ENCODE data around the gene TRPM3. TPM values are rescaled to one million over a fixed set of nuclear protein-coding genes. Genes with fewer than 3 reads are reported as not detected.

The TRPM3 gene
- total and polyA plus RNA-seq, 2 donors (not counting 1 experiment from before 2014, with no cell fraction given) = not detected

DNA sequence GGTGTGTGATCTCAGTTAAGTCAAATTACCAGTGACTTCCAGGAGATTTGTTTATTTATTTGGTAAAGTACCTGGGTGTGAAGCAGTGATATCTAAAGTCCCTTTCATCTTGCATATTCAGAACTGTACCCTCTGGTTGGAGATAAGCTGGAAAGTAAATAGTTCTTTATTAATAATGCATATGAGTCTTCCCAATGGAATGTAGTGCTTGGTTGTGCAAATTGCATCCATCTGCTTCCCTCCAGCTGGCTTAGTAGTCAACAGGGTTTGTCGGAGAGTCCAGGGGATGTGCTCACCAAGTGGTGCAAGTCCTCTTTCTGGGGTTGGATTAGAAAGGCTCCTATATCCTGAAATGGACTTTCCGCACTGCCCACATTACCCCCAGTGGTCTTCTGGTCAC lies 42.0 kb downstream of the TRPM3 start:
- no peak for DNase-seq
- no peaks in the 10 kb centered on the region for H3K36me3 ChIP-seq (replicated peaks in 1 of 2; ENCODE audit: control extremely low read depth in 1 of 2, control insufficient read depth in 1 of 2, extremely low read depth in 1 of 2, insufficient read depth in 2 of 2, low read length in 1 of 2)
- H2AFZ ChIP-seq (ENCODE audit: insufficient read depth, low read depth, low read length, poor library complexity, severe bottlenecking) = no peak overlapping the region
- no peaks in the 10 kb centered on the region for H3K4me1 ChIP-seq (ENCODE audit: control insufficient read depth in 2 of 2, insufficient read depth in 2 of 2, low read length in 2 of 2)
- ATAC-seq (ENCODE audit: low read depth) = no peak
- H4K20me1 ChIP-seq (ENCODE audit: control insufficient read depth, insufficient read depth, low read length, poor library complexity, severe bottlenecking) = no peaks in the 10 kb centered on the region
- no peaks in the 10 kb centered on the region for H3K27me3 ChIP-seq (replicated peaks in 1 of 4; ENCODE audit: control extremely low read depth in 1 of 4, control insufficient read depth in 3 of 4, insufficient read depth in 4 of 4, low read length in 3 of 4)
- Mint-ChIP-seq H3K4me3 (no peak overlapping the region), H3K4me1 (no peaks in the 10 kb centered on the region), H3K9me3 (ENCODE audit: insufficient read depth) (no peaks in the 10 kb centered on the region), H3K27ac (no peak overlapping the region), H3K27me3 (no peaks in the 10 kb centered on the region)
- no peak overlapping the region for H3K4me2 ChIP-seq (replicated peaks; ENCODE audit: low read depth, low read length, poor library complexity, severe bottlenecking)
- intact Hi-C loops (cut with micrococcal nuclease) = no loop called here
- POLR2A ChIA-PET = no interaction called here
- CTCF ChIA-PET = no interaction called here
- H3K9me3 ChIP-seq (ENCODE audit: control extremely low read depth in 1 of 3, control insufficient read depth in 2 of 3, insufficient read depth in 1 of 3, low read length in 2 of 3) = no peaks in the 10 kb centered on the region
- H3K27ac ChIP-seq (ENCODE audit: low read length in 2 of 2) = no peak overlapping the region
- H3K79me2 ChIP-seq (ENCODE audit: control insufficient read depth, insufficient read depth, low read length) = no peaks in the 10 kb centered on the region
- TF ChIP-seq, protein P1, sequence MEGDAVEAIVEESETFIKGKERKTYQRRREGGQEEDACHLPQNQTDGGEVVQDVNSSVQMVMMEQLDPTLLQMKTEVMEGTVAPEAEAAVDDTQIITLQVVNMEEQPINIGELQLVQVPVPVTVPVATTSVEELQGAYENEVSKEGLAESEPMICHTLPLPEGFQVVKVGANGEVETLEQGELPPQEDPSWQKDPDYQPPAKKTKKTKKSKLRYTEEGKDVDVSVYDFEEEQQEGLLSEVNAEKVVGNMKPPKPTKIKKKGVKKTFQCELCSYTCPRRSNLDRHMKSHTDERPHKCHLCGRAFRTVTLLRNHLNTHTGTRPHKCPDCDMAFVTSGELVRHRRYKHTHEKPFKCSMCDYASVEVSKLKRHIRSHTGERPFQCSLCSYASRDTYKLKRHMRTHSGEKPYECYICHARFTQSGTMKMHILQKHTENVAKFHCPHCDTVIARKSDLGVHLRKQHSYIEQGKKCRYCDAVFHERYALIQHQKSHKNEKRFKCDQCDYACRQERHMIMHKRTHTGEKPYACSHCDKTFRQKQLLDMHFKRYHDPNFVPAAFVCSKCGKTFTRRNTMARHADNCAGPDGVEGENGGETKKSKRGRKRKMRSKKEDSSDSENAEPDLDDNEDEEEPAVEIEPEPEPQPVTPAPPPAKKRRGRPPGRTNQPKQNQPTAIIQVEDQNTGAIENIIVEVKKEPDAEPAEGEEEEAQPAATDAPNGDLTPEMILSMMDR (IDR thresholded peaks at IDR 0.05) = no peak
- TF ChIP-seq EZH2 (IDR thresholded peaks at IDR 0.05; ENCODE audit: borderline replicate concordance, insufficient read depth, low read depth, low read length, poor library complexity, severe bottlenecking) = no peak
- H3K4me3 ChIP-seq (ENCODE audit: control extremely low read depth in 1 of 5, extremely low read depth in 1 of 5, insufficient read depth in 1 of 5, low read depth in 2 of 5, low read length in 4 of 5) = no peak overlapping the region
- no peak overlapping the region for H3K9ac ChIP-seq (ENCODE audit: low read length)
- 79% methylated on average over 2 of the region's 2 CpGs for WGBS (ENCODE audit: insufficient coverage)

GRCh38 chr9:71076096-71076495 lies 45.3 kb downstream of the TRPM3 start:
- no peak overlapping the region for H2AFZ ChIP-seq (ENCODE audit: insufficient read depth, low read depth, low read length, poor library complexity, severe bottlenecking)
- H3K4me1 ChIP-seq (ENCODE audit: control insufficient read depth in 2 of 2, insufficient read depth in 2 of 2, low read length in 2 of 2) = no peaks in the 10 kb centered on the region
- Mint-ChIP-seq H3K4me3 (no peak overlapping the region), H3K9me3 (ENCODE audit: insufficient read depth) (no peaks in the 10 kb centered on the region), H3K27me3 (no peaks in the 10 kb centered on the region), H3K4me1 (no peaks in the 10 kb centered on the region), H3K27ac (no peak overlapping the region)
- H3K9me3 ChIP-seq (ENCODE audit: control extremely low read depth in 1 of 3, control insufficient read depth in 2 of 3, insufficient read depth in 1 of 3, low read length in 2 of 3) = no peaks in the 10 kb centered on the region
- no peak overlapping the region for H3K27ac ChIP-seq (ENCODE audit: low read length in 2 of 2)
- 100% methylated on average over 1 of the region's 6 CpGs for WGBS (ENCODE audit: insufficient coverage)
- no peaks in the 10 kb centered on the region for H3K79me2 ChIP-seq (ENCODE audit: control insufficient read depth, insufficient read depth, low read length)
- ATAC-seq (ENCODE audit: low read depth) (no peak), DNase-seq (no peak)
- ChIA-PET POLR2A (no interaction called here), CTCF (no interaction called here)
- H4K20me1 ChIP-seq (ENCODE audit: control insufficient read depth, insufficient read depth, low read length, poor library complexity, severe bottlenecking) = no peaks in the 10 kb centered on the region
- intact Hi-C loops (cut with micrococcal nuclease) = no loop called here
- TF ChIP-seq EZH2 (IDR thresholded peaks at IDR 0.05; ENCODE audit: borderline replicate concordance, insufficient read depth, low read depth, low read length, poor library complexity, severe bottlenecking) = no peak
- TF ChIP-seq, protein P1 (IDR thresholded peaks at IDR 0.05) = no peak
- no peak overlapping the region for H3K4me3 ChIP-seq (ENCODE audit: control extremely low read depth in 1 of 5, extremely low read depth in 1 of 5, insufficient read depth in 1 of 5, low read depth in 2 of 5, low read length in 4 of 5)
- H3K4me2 ChIP-seq (replicated peaks; ENCODE audit: low read depth, low read length, poor library complexity, severe bottlenecking) = no peak overlapping the region
- no peak overlapping the region for H3K9ac ChIP-seq (ENCODE audit: low read length)
- H3K36me3 ChIP-seq (replicated peaks in 1 of 2; ENCODE audit: control extremely low read depth in 1 of 2, control insufficient read depth in 1 of 2, extremely low read depth in 1 of 2, insufficient read depth in 2 of 2, low read length in 1 of 2) = no peaks in the 10 kb centered on the region
- no peaks in the 10 kb centered on the region for H3K27me3 ChIP-seq (replicated peaks in 1 of 4; ENCODE audit: control extremely low read depth in 1 of 4, control insufficient read depth in 3 of 4, insufficient read depth in 4 of 4, low read length in 3 of 4)
